ENCODE measurements around the gene RAB31. TPM values are rescaled to one million over a fixed set of nuclear protein-coding genes. Genes with fewer than 3 reads are reported as not detected.

The RAB31 gene

DNA sequence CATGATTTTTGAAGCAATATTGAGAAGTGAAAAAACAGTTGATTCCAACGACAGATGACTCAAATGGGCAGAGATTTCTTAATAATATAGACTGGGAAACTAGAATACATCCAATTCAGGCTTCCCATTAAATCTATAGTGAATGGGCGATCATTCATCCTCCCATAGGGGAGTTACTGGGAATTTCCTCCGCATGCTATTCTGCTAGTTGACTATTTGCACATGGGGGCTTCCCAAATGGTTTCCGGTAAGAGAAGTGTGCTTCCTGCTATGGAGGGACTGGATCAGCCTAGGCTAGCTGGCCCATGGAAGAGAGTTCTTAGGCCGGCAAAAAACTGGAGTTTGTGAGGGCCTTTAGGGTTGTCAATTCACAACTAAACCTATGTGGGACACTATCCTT, 203.1 kb downstream of the RAB31 start:
- H3K9me3 ChIP-seq (replicated peaks; ENCODE audit: low read length) = no peaks in the 10 kb centered on the region

More for the DNA sequence above, 203.1 kb downstream of the RAB31 start:
- Histone ChIP-seq H3K36me3 (ENCODE audit: insufficient read depth, low read length) (no peaks in the 10 kb centered on the region), H3K4me3 (ENCODE audit: low read length) (no peak overlapping the region), H3K4me1 (ENCODE audit: control insufficient read depth, insufficient read depth, low read length) (peaks cover 11% of the 10 kb centered on the region), H3K4me2 (ENCODE audit: low read length) (no peak overlapping the region), H3K9ac (ENCODE audit: low read depth, low read length) (no peak overlapping the region), H3K27me3 (ENCODE audit: control insufficient read depth, insufficient read depth, low read length) (peaks cover 8% of the 10 kb centered on the region)

Small RNA genes lying within 50 kb of the gene (small RNA-seq; reads per million reads assigned to genes)
- gene RN7SL862P (not detected), gene RNA5SP449 (not detected)
